ENCODE data around the gene ZFP69.

DNA sequence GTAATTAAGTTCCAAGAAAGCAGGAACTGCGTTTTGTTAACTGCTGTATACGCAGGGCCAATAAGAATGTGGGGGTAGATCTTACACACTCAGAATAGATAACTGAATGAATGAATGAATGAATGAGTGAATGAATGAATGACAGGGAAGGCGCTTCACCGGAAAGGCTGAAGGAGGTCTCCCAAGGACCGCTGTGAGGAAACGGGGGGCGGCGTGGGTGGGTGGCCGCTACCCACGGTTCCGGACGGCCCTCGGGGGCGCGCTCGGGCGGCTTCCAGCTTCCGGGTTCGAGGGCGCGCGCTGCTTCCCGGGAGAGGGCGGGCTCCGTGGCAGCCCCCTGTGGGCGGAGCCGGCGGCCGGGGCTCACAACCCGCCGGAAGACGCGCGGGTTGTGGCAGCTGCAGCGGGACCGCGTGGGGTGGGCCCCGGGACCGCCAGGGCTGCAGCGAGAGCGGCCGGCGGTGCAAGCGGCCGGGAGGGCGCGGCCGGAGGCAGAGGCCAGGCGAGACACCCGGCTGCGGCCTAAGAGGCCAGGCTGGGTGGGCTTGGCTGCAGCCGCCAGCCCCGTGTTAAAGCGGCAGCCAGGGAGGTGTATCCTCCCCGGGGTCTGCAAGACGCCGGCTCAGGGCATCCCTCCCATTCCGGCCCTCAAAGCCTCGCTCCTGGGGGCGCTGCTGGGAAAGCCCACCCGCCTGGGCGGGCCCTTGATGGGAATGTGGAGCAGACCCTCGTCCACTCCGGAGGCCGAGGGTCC lies at the start of gene ZFP69:
- TF ChIP-seq, protein P1, sequence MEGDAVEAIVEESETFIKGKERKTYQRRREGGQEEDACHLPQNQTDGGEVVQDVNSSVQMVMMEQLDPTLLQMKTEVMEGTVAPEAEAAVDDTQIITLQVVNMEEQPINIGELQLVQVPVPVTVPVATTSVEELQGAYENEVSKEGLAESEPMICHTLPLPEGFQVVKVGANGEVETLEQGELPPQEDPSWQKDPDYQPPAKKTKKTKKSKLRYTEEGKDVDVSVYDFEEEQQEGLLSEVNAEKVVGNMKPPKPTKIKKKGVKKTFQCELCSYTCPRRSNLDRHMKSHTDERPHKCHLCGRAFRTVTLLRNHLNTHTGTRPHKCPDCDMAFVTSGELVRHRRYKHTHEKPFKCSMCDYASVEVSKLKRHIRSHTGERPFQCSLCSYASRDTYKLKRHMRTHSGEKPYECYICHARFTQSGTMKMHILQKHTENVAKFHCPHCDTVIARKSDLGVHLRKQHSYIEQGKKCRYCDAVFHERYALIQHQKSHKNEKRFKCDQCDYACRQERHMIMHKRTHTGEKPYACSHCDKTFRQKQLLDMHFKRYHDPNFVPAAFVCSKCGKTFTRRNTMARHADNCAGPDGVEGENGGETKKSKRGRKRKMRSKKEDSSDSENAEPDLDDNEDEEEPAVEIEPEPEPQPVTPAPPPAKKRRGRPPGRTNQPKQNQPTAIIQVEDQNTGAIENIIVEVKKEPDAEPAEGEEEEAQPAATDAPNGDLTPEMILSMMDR (IDR thresholded peaks at IDR 0.05 in 2 of 3, conservative IDR thresholded peaks at IDR 0.05 in 1 of 3; ENCODE audit: borderline replicate concordance in 1 of 3, insufficient read depth in 1 of 3, low read depth in 2 of 3, low read length in 2 of 3): no peak
- no peak for TF ChIP-seq ZFX (IDR thresholded peaks at IDR 0.05)
- no peak for TF ChIP-seq ZNF274 (IDR thresholded peaks at IDR 0.05; ENCODE audit: low read depth, low read length)
- no peak for TF ChIP-seq RAD21 (IDR thresholded peaks at IDR 0.05; ENCODE audit: low read depth)
